Brain microvascular endothelial cell (primary cell): ENCODE data around the gene PGM3.

ENCODE experiments used
- DNase-seq: peaks from one replicate; pipeline ENCODE4 v3.0.0-alpha.2; 2020
- H3K27ac ChIP-seq: fragments of 250-450 bp; sonication (Bioruptor Pico); 2 replicates; pipeline ENCODE4 v1.5.1; 2020; ENCODE audit warnings: mild to moderate bottlenecking, moderate library complexity
- H3K27me3 ChIP-seq: fragments of 250-450 bp; sonication (Bioruptor Pico); replicated peaks from 2 replicates; pipeline ENCODE4 v1.5.1; 2020; ENCODE audit warnings: mild to moderate bottlenecking
- H3K36me3 ChIP-seq: fragments of 250-450 bp; sonication (Bioruptor Pico); replicated peaks from 2 replicates; pipeline ENCODE4 v1.5.1; 2020; ENCODE audit warnings: mild to moderate bottlenecking
- H3K4me3 ChIP-seq: 2 replicates; pipeline ENCODE4 v1.5.1; 2011; ENCODE audit warnings: low read depth, mild to moderate bottlenecking, control low read depth, low read length, moderate library complexity
- in situ Hi-C: cut with HindIII; loops from 2 replicates; pipeline ENCODE4 v1.10.0; 2017; ENCODE audit warnings: low sequenced_read_pairs, low pct_ligation_motif_present
- TF ChIP-seq, protein P1 (sequence below): IDR thresholded peaks from 2 replicates; pipeline ENCODE4 v1.5.1; 2011; ENCODE audit warnings: low read depth, mild to moderate bottlenecking, moderate library complexity, low read length, control low read depth, inconsistent platforms; ENCODE audit errors: missing control alignments

PGM3 gene

DNA sequence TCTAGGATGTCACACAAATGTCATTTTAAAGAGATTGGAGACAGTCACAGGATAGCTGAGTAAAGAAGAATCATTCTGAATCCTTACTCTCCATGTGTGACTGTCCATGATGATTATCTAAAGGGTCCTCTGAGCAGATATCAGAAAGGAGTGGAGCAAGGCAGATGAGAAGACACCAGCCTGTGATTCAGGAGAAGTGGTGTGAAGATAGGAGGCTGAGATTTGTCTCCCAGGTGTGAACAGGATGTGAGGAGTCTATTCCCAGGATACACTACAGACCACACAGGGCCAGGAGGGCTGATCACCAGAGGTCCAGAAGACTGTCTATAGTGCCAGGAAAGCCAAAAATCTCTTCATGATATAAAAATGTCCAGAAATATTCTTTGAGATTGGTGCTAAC lies 27.1 kb upstream of the PGM3 start:
- Histone ChIP-seq H3K36me3 (no peaks in the 10 kb centered on the region), H3K4me3 (no peak overlapping the region)
- DNase-seq, result no peak

DNA sequence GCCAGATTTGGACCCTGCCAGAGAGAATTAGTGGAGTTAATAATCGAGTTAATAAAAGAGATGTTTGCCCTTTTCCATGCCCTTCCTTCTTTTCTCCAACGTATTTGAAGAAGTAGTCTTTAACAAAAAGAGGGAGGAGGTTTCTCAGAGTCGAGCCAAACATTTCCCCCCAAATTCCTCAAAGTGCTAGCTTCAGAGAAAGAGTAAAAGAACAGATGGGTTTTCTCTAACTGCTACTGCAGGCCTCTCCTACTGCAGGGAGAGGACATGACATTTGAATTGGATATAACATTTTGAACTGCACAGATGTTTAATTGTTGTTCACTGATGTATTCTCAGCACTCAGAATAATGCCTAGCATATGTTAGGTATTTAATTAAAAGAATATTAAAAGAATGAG lies 25.6 kb upstream of the PGM3 start:
- TF ChIP-seq, protein P1, sequence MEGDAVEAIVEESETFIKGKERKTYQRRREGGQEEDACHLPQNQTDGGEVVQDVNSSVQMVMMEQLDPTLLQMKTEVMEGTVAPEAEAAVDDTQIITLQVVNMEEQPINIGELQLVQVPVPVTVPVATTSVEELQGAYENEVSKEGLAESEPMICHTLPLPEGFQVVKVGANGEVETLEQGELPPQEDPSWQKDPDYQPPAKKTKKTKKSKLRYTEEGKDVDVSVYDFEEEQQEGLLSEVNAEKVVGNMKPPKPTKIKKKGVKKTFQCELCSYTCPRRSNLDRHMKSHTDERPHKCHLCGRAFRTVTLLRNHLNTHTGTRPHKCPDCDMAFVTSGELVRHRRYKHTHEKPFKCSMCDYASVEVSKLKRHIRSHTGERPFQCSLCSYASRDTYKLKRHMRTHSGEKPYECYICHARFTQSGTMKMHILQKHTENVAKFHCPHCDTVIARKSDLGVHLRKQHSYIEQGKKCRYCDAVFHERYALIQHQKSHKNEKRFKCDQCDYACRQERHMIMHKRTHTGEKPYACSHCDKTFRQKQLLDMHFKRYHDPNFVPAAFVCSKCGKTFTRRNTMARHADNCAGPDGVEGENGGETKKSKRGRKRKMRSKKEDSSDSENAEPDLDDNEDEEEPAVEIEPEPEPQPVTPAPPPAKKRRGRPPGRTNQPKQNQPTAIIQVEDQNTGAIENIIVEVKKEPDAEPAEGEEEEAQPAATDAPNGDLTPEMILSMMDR, result no peak
- Histone ChIP-seq H3K36me3 (no peaks in the 10 kb centered on the region), H3K4me3 (no peak overlapping the region), H3K27me3 (no peaks in the 10 kb centered on the region), H3K27ac (no peak overlapping the region)
- no peak for DNase-seq
- in situ Hi-C loops, result loop anchor here (25.0 kb wide), 1 partner anchor 294 kb away; the partner anchor contains the start of gene PRSS35

More for the DNA sequence above, 27.1 kb upstream of the PGM3 start:
- Histone ChIP-seq H3K27me3 (no peaks in the 10 kb centered on the region), H3K27ac (no peak overlapping the region)
- in situ Hi-C loops, result loop anchor here (25.0 kb wide), 1 partner anchor 292 kb away; the partner anchor contains the start of gene PRSS35
- TF ChIP-seq, protein P1, result no peak

DNA sequence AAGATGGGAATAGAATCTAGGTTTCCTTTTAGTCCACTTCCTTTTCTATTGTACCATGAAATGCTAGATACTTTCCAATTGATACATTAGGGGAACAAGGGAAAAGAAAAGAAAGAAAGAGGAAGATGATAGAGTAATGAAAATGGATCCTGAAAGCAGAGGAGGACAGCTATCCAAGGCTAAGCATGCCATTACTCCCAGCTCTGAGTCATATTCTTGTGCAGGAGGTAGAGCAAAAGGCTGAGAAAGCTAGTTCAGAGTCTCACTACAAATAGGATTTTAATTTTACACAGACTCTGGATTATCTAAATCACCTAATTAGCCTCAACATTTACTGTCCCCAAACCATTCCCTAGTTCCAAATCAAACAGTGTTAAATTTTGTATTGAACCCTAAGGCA lies 23.7 kb upstream of the PGM3 start:
- no peaks in the 10 kb centered on the region for H3K36me3 ChIP-seq
- in situ Hi-C loops, result loop anchor here (25.0 kb wide), 1 partner anchor 295 kb away; the partner anchor contains the start of gene PRSS35
- H3K27me3 ChIP-seq, result no peaks in the 10 kb centered on the region
- H3K4me3 ChIP-seq, result no peak overlapping the region
- no peak overlapping the region for H3K27ac ChIP-seq
- peak; percentile 25 for DNase-seq
- TF ChIP-seq, protein P1, result no peak

DNA sequence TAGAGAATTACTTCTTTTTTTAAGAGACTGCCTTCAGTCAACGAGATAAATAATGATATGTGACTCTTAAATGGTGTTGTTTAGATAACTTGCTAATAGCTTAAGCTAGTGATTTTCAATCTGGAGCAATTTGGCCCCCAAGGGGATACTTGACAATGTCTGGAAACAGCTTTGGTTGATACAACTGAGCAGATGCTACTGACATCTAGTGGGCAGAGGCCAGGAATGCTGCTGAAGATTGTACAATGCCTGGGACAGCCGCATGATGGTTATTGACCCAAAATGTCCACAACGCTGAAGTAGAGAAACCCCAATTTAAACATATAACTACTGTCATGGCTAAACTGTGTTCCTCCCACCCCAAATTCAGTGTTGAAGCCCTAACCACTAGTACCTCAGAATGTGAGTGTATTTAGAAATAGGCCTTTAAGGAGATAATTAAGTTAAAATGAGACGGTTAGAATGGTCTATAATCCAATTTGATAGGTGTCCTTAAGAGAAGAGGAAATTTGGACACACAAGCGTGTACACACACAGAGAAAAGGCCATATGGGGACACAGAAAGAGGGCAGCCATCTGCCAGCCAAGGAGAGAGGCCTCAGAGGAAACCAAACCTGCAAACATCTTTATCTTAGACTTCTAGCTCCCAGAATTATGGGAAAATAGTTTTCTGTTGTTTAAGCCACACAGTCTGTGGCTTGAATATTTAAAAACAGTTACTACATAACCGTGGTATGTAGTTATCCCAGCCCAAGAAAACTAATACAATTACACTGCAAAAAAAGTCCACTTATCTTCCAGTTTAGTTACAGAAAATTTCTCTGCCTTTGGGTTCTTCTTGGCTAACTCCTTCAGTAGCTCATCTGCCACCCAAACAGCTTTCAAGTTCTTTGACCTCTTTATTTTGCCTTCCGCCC lies 22.3 kb upstream of the PGM3 start:
- TF ChIP-seq, protein P1, result peak; percentile 91
- Histone ChIP-seq H3K27me3 (no peaks in the 10 kb centered on the region), H3K4me3 (no peak overlapping the region), H3K27ac (peak overlapping the region; percentile 62), H3K36me3 (no peaks in the 10 kb centered on the region)
- DNase-seq, result peak; percentile 84
- in situ Hi-C loops, result loop anchor here (25.0 kb wide), 1 partner anchor 297 kb away; the partner anchor contains the start of gene PRSS35

DNA sequence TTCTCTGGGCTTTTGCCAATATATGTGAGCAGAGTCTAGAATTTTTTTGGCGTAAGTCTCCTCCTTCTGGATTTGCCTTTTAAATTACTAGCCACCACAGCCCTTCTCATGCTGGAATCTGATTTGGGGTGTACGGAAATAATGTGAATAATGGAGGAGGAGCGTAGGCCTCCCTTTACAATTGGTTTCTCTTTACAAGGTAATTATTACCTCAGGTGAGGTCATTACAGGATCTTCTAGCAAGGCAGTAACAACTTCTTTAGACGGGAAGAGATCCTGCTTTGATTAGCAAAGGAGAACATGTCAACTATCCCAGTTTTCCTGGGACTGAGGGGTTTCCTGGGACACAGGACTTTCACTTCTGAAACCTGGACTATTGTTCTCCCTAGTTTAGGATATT lies 9.0 kb upstream of the PGM3 start:
- no peaks in the 10 kb centered on the region for H3K36me3 ChIP-seq
- no peak for DNase-seq
- in situ Hi-C loops, result loop anchor here (25.0 kb wide), 1 partner anchor 310 kb away; the partner anchor contains the start of gene PRSS35
- TF ChIP-seq, protein P1, result no peak
- no peak overlapping the region for H3K27ac ChIP-seq
- H3K4me3 ChIP-seq, result no peak overlapping the region
- H3K27me3 ChIP-seq, result no peaks in the 10 kb centered on the region
